Spleen (tissue), 11 donors: ENCODE data around the gene PTPRN2. TPM values are rescaled to one million over a fixed set of nuclear protein-coding genes. Genes with fewer than 3 reads are reported as not detected.

Source experiments
- DNase-seq: peaks from one replicate; pipeline ENCODE4 v3.0.0-alpha.2; 2020
- H3K27ac ChIP-seq, 8 donors: fragments of 200-600 bp; sonication (generic) in 7 of 8; 1 replicate in 4 of 8; 2 replicates in 4 of 8; pipeline versions ENCODE4 v1.5.0 to v1.8.0; 2016 to 2021; ENCODE audit warnings: inconsistent platforms in 4 of 8, mild to moderate bottlenecking in 4 of 8, moderate library complexity in 1 of 8
- H3K27me3 ChIP-seq, 7 donors: fragments of 200-600 bp; sonication (generic) in 6 of 7; replicated peaks in 1 of 7; 1 replicate in 4 of 7; 2 replicates in 3 of 7; pipeline versions ENCODE4 v1.5.0 to v1.8.0; 2016 to 2021; ENCODE audit warnings: inconsistent platforms in 3 of 7, mild to moderate bottlenecking in 1 of 7
- H3K36me3 ChIP-seq, 6 donors: fragments of 200-600 bp; sonication (generic) in 5 of 6; 1 replicate in 4 of 6; 2 replicates in 2 of 6; pipeline versions ENCODE4 v1.5.0 to v1.8.0; 2016 to 2021; ENCODE audit warnings: inconsistent platforms in 2 of 6
- H3K4me1 ChIP-seq, 6 donors: fragments of 200-600 bp; sonication (generic) in 5 of 6; 1 replicate in 3 of 6; 2 replicates in 3 of 6; pipeline versions ENCODE4 v1.5.0 to v1.8.0; 2016 to 2021; ENCODE audit warnings: inconsistent platforms in 3 of 6
- H3K4me3 ChIP-seq, 8 donors: fragments of 200-600 bp; sonication (generic) in 7 of 8; 1 replicate in 4 of 8; 2 replicates in 4 of 8; pipeline versions ENCODE4 v1.5.0 to v1.8.0; 2016 to 2021; ENCODE audit warnings: inconsistent platforms in 4 of 8, mild to moderate bottlenecking in 4 of 8, moderate library complexity in 2 of 8
- H3K9me3 ChIP-seq, 8 donors: fragments of 200-600 bp; sonication (generic) in 7 of 8; 1 replicate in 4 of 8; 2 replicates in 4 of 8; pipeline versions ENCODE4 v1.5.0 to v1.8.0; 2016 to 2021; ENCODE audit warnings: inconsistent platforms in 4 of 8
- CTCF ChIP-seq, 11 experiments: fragments of 200-600 bp in 7 of 11; fragments of 450-650 bp in 4 of 11; sonication (generic) in 4 of 11; IDR thresholded peaks in 8 of 11; conservative IDR thresholded peaks in 3 of 11; 1 replicate in 7 of 11; 2 replicates in 4 of 11; pipeline versions ENCODE4 v1.4.0 to v1.8.0; 2016 to 2021; ENCODE audit warnings: antibody characterized with exemption in 11 of 11, inconsistent platforms in 4 of 11, mild to moderate bottlenecking in 1 of 11
- POLR2A ChIP-seq, 3 donors: fragments of 450-650 bp; IDR thresholded peaks; one replicate each; pipeline ENCODE4 v1.5.1; 2017; ENCODE audit warnings: antibody characterized with exemption in 3 of 3, mild to moderate bottlenecking in 1 of 3
- POLR2AphosphoS5 ChIP-seq, 3 donors: sonication (generic); formaldehyde crosslinking; IDR thresholded peaks; one replicate each; pipeline ENCODE4 v1.5.1; 2017; ENCODE audit warnings: antibody characterized with exemption in 3 of 3
- WGBS, 5 donors: extraction: QIAGEN DNeasy Blood & Tissue Kit in 3 of 5; methylation state at CpG; one replicate each; pipeline versions ENCODE4 v1.1.5 to v1.1.7; 2013 to 2018; 5-methylcytosine and 5-hydroxymethylcytosine counted together
- intact Hi-C: fragments of 100-400 bp; cut with DNase I; formaldehyde crosslinking; loops from one replicate; pipeline ENCODE4 v1.15.0; 2023; ENCODE audit warnings: low total_unique reads
- polyA plus RNA-seq, 3 donors: library from polyadenylated mRNA; stranded (reverse); fragments of 200-250 nt; gene quantifications; one replicate each; pipeline ENCODE4 v1.2.1, GENCODE V29; 2013
- total RNA-seq, 7 donors: library from RNA; depleted of rRNA in 3 of 7; stranded (reverse); fragments of >200 nt in 3 of 7; fragmentation: NEBNext Ultra II Directional in 4 of 7; extraction: Animal tissue kit (Norgen Biotek cat#: 25700) in 4 of 7; gene quantifications; one replicate each; pipeline versions ENCODE4 v1.1.0 to v1.2.1, GENCODE V29; 2016 to 2021
- donor health status: healthy with polysubstance abuse.
- donor health status: DM: no; HTN: no; CAD: no; lungs with moderate emphysema.
- donor health status: DM: no; HTN: no; CAD: no.
- donor health status: Bipolar disorder and iron deficiency.
- donor health status: healthy.
- donor health status: DM: no; HTN: no; CAD: no.
- donor health status: DM: yes; HTN: yes; CAD: no.

PTPRN2 gene
- total and polyA plus RNA-seq, 10 donors, result 7.0 to 22.8 (median 16.8) TPM

- no peak overlapping the region for H3K4me3 ChIP-seq
- H3K27me3 ChIP-seq, result peaks cover 0 to 8% (median 0%) of the 10 kb centered on the region in 7 donors
- no peak overlapping the region for H3K27ac ChIP-seq
- H3K36me3 ChIP-seq, result no peaks in the 10 kb centered on the region
- DNase-seq, result peak; percentile 58
- H3K9me3 ChIP-seq, result no peaks in the 10 kb centered on the region
- WGBS, 5 donors, result 87 to 88% (median 88%) methylated on average over 11 to 18 of the region's 18 CpGs
- TF ChIP-seq POLR2A (IDR thresholded peaks at IDR 0.05), result no peak
- TF ChIP-seq CTCF (IDR thresholded peaks at IDR 0.05 in 8 of 11, conservative IDR thresholded peaks at IDR 0.05 in 3 of 11), result no peak
- TF ChIP-seq POLR2AphosphoS5 (IDR thresholded peaks at IDR 0.05), result no peak
- intact Hi-C loops, result no loop called here
- no peaks in the 10 kb centered on the region for H3K4me1 ChIP-seq
Observed at GRCh38 chr7:157522189-157522588, 1065.4 kb downstream of the PTPRN2 start.

GRCh38 chr7:157521752-157522151 lies 1065.9 kb downstream of the PTPRN2 start:
- DNase-seq, result no peak
- Histone ChIP-seq H3K36me3 (no peaks in the 10 kb centered on the region), H3K27me3 (peaks cover 0 to 12% (median 0%) of the 10 kb centered on the region in 7 donors), H3K4me1 (no peaks in the 10 kb centered on the region), H3K9me3 (no peaks in the 10 kb centered on the region), H3K27ac (no peak overlapping the region), H3K4me3 (no peak overlapping the region)
- 87 to 91% (median 87%) methylated on average over 18 of the region's 18 CpGs for WGBS, 5 donors
- intact Hi-C loops, result no loop called here
- TF ChIP-seq POLR2AphosphoS5 (IDR thresholded peaks at IDR 0.05) (no peak), POLR2A (IDR thresholded peaks at IDR 0.05) (no peak), CTCF (IDR thresholded peaks at IDR 0.05 in 8 of 11, conservative IDR thresholded peaks at IDR 0.05 in 3 of 11) (no peak)

- peak; percentile 72 for DNase-seq
Observed at GRCh38 chr7:157521061-157521731, 1066.4 kb downstream of the PTPRN2 start.

More at GRCh38 chr7:157521061-157521731, 1066.4 kb downstream of the PTPRN2 start:
- WGBS, 5 donors, result 93 to 95% (median 94%) methylated on average over 20 to 28 of the region's 28 CpGs
- no peaks in the 10 kb centered on the region for H3K36me3 ChIP-seq
- no peak overlapping the region for H3K4me3 ChIP-seq
- intact Hi-C loops, result no loop called here
- H3K27me3 ChIP-seq, result peaks cover 0 to 18% (median 0%) of the 10 kb centered on the region in 7 donors
- no peak overlapping the region for H3K27ac ChIP-seq
- no peaks in the 10 kb centered on the region for H3K9me3 ChIP-seq
- no peak for TF ChIP-seq POLR2AphosphoS5 (IDR thresholded peaks at IDR 0.05)
- no peak for TF ChIP-seq POLR2A (IDR thresholded peaks at IDR 0.05)
- no peak for TF ChIP-seq CTCF (IDR thresholded peaks at IDR 0.05 in 8 of 11, conservative IDR thresholded peaks at IDR 0.05 in 3 of 11)
- no peaks in the 10 kb centered on the region for H3K4me1 ChIP-seq
